Panc1 (cell line): ENCODE data around the gene SF3B1. TPM values are rescaled to one million over a fixed set of nuclear protein-coding genes. Genes with fewer than 3 reads are reported as not detected.

Experiments used
- ATAC-seq: fragments of 200-7000 bp; cut with Tn5 transposase; 2 replicates; pipeline ENCODE4 v1.9.1; 2020; ENCODE audit warnings: mild to moderate bottlenecking, moderate library complexity
- BruUV-seq: library from RNA; stranded (reverse); fragments of 400-500 nt; replicated peaks from 2 replicates; lab custom pipeline; 2021; lab: Mats Ljungman, UMichigan
- CTCF ChIA-PET: fragments of 300-600 bp; sonication (Branson Sonifier 250); formaldehyde crosslinking; loops from one replicate; lab custom pipeline; 2022; ENCODE audit warnings: antibody characterized with exemption; lab: Charles Lee
- POLR2A ChIA-PET: fragments of 300-600 bp; sonication (Branson Sonifier 250); formaldehyde crosslinking; loops from one replicate; lab custom pipeline; 2022; ENCODE audit warnings: antibody characterized with exemption; lab: Charles Lee
- DNase-seq: peaks from one replicate; pipeline ENCODE4 v3.0.0-alpha.2; 2010; ENCODE audit warnings: low read depth, low spot score
- H3K27ac ChIP-seq: 2 replicates; pipeline ENCODE4 v1.5.1; 2011; ENCODE audit warnings: mild to moderate bottlenecking, low read length, inconsistent platforms
- H3K27me3 ChIP-seq: fragments of 200-500 bp; sonication (Bioruptor generic); 2 replicates; pipeline ENCODE4 v1.6.0; 2014; ENCODE audit warnings: low read length, inconsistent platforms; ENCODE audit not compliant: control insufficient read depth, insufficient read depth
- H3K36me3 ChIP-seq: fragments of 200-500 bp; sonication (Bioruptor generic); 2 replicates; pipeline ENCODE4 v1.5.1; 2014; ENCODE audit warnings: inconsistent platforms, mild to moderate bottlenecking, low read length, moderate library complexity; ENCODE audit not compliant: control insufficient read depth, insufficient read depth
- H3K4me1 ChIP-seq: 2 replicates; pipeline ENCODE4 v1.5.1; 2011; ENCODE audit warnings: inconsistent platforms, mild to moderate bottlenecking, low read length, moderate library complexity; ENCODE audit not compliant: control insufficient read depth, insufficient read depth
- H3K4me3 ChIP-seq, 2 experiments: 2 replicates each; pipeline ENCODE4 v1.5.1; 2011 to 2012; ENCODE audit warnings: low read depth in 2 of 2, low read length in 2 of 2, mild to moderate bottlenecking in 2 of 2, inconsistent platforms in 1 of 2, moderate library complexity in 1 of 2
- H3K9me3 ChIP-seq: fragments of 200-500 bp; sonication (Bioruptor generic); 2 replicates; pipeline ENCODE4 v1.5.1; 2014; ENCODE audit warnings: low read depth, mild to moderate bottlenecking, inconsistent platforms, low read length, moderate library complexity; ENCODE audit not compliant: control insufficient read depth, insufficient read depth
- CTCF ChIP-seq: fragments of 450-650 bp; IDR thresholded peaks from 2 replicates; pipeline ENCODE4 v1.5.1; 2017; ENCODE audit warnings: mild to moderate bottlenecking
- POLR2AphosphoS5 ChIP-seq: IDR thresholded peaks from 2 replicates; pipeline ENCODE4 v1.6.1; 2012; ENCODE audit warnings: mild to moderate bottlenecking, low read depth, low read length, moderate library complexity
- REST ChIP-seq, 2 experiments: IDR thresholded peaks; 2 replicates each; pipeline ENCODE4 v1.6.1; 2011 to 2012; ENCODE audit warnings: low read depth in 2 of 2, control low read depth in 1 of 2, low read length in 1 of 2, mild to moderate bottlenecking in 1 of 2, moderate library complexity in 1 of 2; ENCODE audit not compliant: insufficient read depth in 1 of 2
- SIN3A ChIP-seq: IDR thresholded peaks from 2 replicates; pipeline ENCODE4 v1.6.1; 2012; ENCODE audit warnings: low read depth, mild to moderate bottlenecking, low read length, moderate library complexity, borderline replicate concordance; ENCODE audit not compliant: insufficient read depth
- TCF7L2 ChIP-seq: IDR thresholded peaks from 2 replicates; pipeline ENCODE4 v1.6.1; 2011; ENCODE audit warnings: mild to moderate bottlenecking, low read depth, low read length, inconsistent platforms
- in situ Hi-C: cut with HindIII; loops from 2 replicates; pipeline ENCODE4 v1.10.0; 2016; ENCODE audit warnings: low sequenced_read_pairs, low pct_unique_long_range_greater_than_20kb
- intact Hi-C: fragments of 100-400 bp; cut with micrococcal nuclease; formaldehyde crosslinking; loops from one replicate; pipeline ENCODE4 v1.10.0; 2022; ENCODE audit not compliant: unreplicated experiment
- total RNA-seq: library from RNA; stranded (reverse); gene quantifications from one replicate; pipeline ENCODE4 v1.2.1, GENCODE V29; 2021; ENCODE audit not compliant: unreplicated experiment

Gene SF3B1
- total RNA-seq, 1 experiment from 2014 or later, result 275 TPM

GRCh38 chr2:197419438-197419837 is 15.4 kb downstream of the SF3B1 start:
- Histone ChIP-seq H3K4me3 (no peak overlapping the region), H3K4me1 (no peaks in the 10 kb centered on the region), H3K27ac (no peak overlapping the region), H3K9me3 (no peaks in the 10 kb centered on the region), H3K36me3 (peaks cover 46% of the 10 kb centered on the region), H3K27me3 (no peaks in the 10 kb centered on the region)
- BruUV-seq, result no TSS peak
- TF ChIP-seq SIN3A (no peak), POLR2AphosphoS5 (no peak), REST (IDR thresholded peaks at IDR 0.05; ENCODE audit: insufficient read depth in 1 of 2, low read depth in 2 of 2, low read length in 1 of 2) (no peak), CTCF (no peak), TCF7L2 (no peak)
- in situ Hi-C loops, result no loop called here
- CTCF ChIA-PET, result no interaction called here
- no peak for DNase-seq
- ATAC-seq, result peak; percentile 52; the same call in 1 of the 2 replicates
- POLR2A ChIA-PET, result no interaction called here
- intact Hi-C loops, result no loop called here

- ATAC-seq (no peak), DNase-seq (no peak)
- TF ChIP-seq POLR2AphosphoS5, result no peak
- no peak for TF ChIP-seq CTCF
- TF ChIP-seq REST (IDR thresholded peaks at IDR 0.05; ENCODE audit: insufficient read depth in 1 of 2, low read depth in 2 of 2, low read length in 1 of 2), result no peak
- TF ChIP-seq TCF7L2, result no peak
- no peak for TF ChIP-seq SIN3A
- Histone ChIP-seq H3K4me3 (no peak overlapping the region), H3K27ac (no peak overlapping the region), H3K4me1 (no peaks in the 10 kb centered on the region), H3K27me3 (no peaks in the 10 kb centered on the region), H3K36me3 (peaks cover 51% of the 10 kb centered on the region), H3K9me3 (no peaks in the 10 kb centered on the region)
- intact Hi-C loops (no loop called here), in situ Hi-C loops (no loop called here)
- no TSS peak for BruUV-seq
- ChIA-PET POLR2A (no interaction called here), CTCF (no interaction called here)
These were observed 18.6 kb downstream of the SF3B1 start for GRCh38 chr2:197416268-197416667.
